ENCODE results near the gene PLPP1. TPM values are rescaled to one million over a fixed set of nuclear protein-coding genes. Genes with fewer than 3 reads are reported as not detected.

Gene PLPP1
- polyA plus RNA-seq, 2 of the 4 experiments (the other 2 are of a cell fraction): 37.7 to 71.6 TPM

GRCh38 chr5:55470282-55470681, 64.5 kb downstream of the PLPP1 start:
- no peak for DNase-seq (ENCODE audit: low read depth in 1 of 2, low spot score in 1 of 2)
- no peak for FAIRE-seq
- ATAC-seq: no peak
- no peak overlapping the region for H3K4me3 ChIP-seq
- no peaks in the 10 kb centered on the region for H3K9me3 ChIP-seq
- WGBS (ENCODE audit: missing lambda C conversion rate): 92% methylated on average over 1 of the region's 1 CpG
- H3K27ac ChIP-seq: no peak overlapping the region
- no peak overlapping the region for H3K4me2 ChIP-seq
- ChIA-PET CTCF (interaction anchor here (0.6 kb wide), 1 partner anchor 14 kb away, joined by 3 read pairs; no protein-coding TSS in a partner anchor), POLR2A (no interaction called here)
- H3K4me1 ChIP-seq: peaks cover 9% of the 10 kb centered on the region; the same call in 2 of the 3 replicates
- TF ChIP-seq CEBPB (IDR thresholded peaks at IDR 0.05) (no peak), ELK1 (IDR thresholded peaks at IDR 0.05; ENCODE audit: low read depth, low read length) (no peak), ZC3H11A (IDR thresholded peaks at IDR 0.05) (no peak), HEYL (CRISPR knock-in tag; IDR thresholded peaks at IDR 0.05) (no peak), EHMT2 (IDR thresholded peaks at IDR 0.05; ENCODE audit: low read depth) (no peak), RARB (CRISPR knock-in tag; IDR thresholded peaks at IDR 0.05) (no peak), ZNF302 (CRISPR knock-in tag; IDR thresholded peaks at IDR 0.05) (no peak), ESRRA (IDR thresholded peaks at IDR 0.05; ENCODE audit: borderline replicate concordance, low read length) (no peak), TP53 (CRISPR knock-in tag; IDR thresholded peaks at IDR 0.05) (no peak), KDM1A (IDR thresholded peaks at IDR 0.05; ENCODE audit: low read depth) (no peak), NPAS2 (CRISPR knock-in tag; IDR thresholded peaks at IDR 0.05; ENCODE audit: borderline replicate concordance) (no peak), FOXS1 (CRISPR knock-in tag; IDR thresholded peaks at IDR 0.05) (no peak), RAD21 (conservative IDR thresholded peaks at IDR 0.05 in 1 of 2, IDR thresholded peaks at IDR 0.05 in 1 of 2) (no peak), CHD2 (IDR thresholded peaks at IDR 0.05; ENCODE audit: low read length, partially characterized antibody) (no peak), FOSB (CRISPR knock-in tag; IDR thresholded peaks at IDR 0.05) (no peak), HOXB5 (CRISPR knock-in tag; IDR thresholded peaks at IDR 0.05) (no peak), MYC (IDR thresholded peaks at IDR 0.05; ENCODE audit: borderline replicate concordance, low read length) (no peak), JUN (IDR thresholded peaks at IDR 0.05) (no peak)
- TF ChIP-seq, protein P1, sequence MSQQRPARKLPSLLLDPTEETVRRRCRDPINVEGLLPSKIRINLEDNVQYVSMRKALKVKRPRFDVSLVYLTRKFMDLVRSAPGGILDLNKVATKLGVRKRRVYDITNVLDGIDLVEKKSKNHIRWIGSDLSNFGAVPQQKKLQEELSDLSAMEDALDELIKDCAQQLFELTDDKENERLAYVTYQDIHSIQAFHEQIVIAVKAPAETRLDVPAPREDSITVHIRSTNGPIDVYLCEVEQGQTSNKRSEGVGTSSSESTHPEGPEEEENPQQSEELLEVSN (IDR thresholded peaks at IDR 0.05; ENCODE audit: borderline replicate concordance, low read depth): no peak
- TF ChIP-seq, protein P2, sequence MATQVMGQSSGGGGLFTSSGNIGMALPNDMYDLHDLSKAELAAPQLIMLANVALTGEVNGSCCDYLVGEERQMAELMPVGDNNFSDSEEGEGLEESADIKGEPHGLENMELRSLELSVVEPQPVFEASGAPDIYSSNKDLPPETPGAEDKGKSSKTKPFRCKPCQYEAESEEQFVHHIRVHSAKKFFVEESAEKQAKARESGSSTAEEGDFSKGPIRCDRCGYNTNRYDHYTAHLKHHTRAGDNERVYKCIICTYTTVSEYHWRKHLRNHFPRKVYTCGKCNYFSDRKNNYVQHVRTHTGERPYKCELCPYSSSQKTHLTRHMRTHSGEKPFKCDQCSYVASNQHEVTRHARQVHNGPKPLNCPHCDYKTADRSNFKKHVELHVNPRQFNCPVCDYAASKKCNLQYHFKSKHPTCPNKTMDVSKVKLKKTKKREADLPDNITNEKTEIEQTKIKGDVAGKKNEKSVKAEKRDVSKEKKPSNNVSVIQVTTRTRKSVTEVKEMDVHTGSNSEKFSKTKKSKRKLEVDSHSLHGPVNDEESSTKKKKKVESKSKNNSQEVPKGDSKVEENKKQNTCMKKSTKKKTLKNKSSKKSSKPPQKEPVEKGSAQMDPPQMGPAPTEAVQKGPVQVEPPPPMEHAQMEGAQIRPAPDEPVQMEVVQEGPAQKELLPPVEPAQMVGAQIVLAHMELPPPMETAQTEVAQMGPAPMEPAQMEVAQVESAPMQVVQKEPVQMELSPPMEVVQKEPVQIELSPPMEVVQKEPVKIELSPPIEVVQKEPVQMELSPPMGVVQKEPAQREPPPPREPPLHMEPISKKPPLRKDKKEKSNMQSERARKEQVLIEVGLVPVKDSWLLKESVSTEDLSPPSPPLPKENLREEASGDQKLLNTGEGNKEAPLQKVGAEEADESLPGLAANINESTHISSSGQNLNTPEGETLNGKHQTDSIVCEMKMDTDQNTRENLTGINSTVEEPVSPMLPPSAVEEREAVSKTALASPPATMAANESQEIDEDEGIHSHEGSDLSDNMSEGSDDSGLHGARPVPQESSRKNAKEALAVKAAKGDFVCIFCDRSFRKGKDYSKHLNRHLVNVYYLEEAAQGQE (IDR thresholded peaks at IDR 0.05): no peak

GRCh38 chr5:55469839-55470238, 64.9 kb downstream of the PLPP1 start:
- FAIRE-seq: no peak
- CTCF ChIA-PET: interaction anchor here (0.6 kb wide), 1 partner anchor 13 kb away, joined by 3 read pairs; no protein-coding TSS in a partner anchor

More at GRCh38 chr5:55469839-55470238, 64.9 kb downstream of the PLPP1 start:
- Histone ChIP-seq H3K27ac (no peak overlapping the region), H3K4me2 (no peak overlapping the region), H3K9me3 (no peaks in the 10 kb centered on the region), H3K4me1 (peaks cover 9% of the 10 kb centered on the region; the same call in 2 of the 3 replicates), H3K4me3 (no peak overlapping the region)
- TF ChIP-seq EHF (CRISPR knock-in tag; IDR thresholded peaks at IDR 0.05) (no peak), USF2 (IDR thresholded peaks at IDR 0.05) (no peak), ZNF302 (CRISPR knock-in tag; IDR thresholded peaks at IDR 0.05) (no peak), MAX (IDR thresholded peaks at IDR 0.05) (no peak), MYC (IDR thresholded peaks at IDR 0.05; ENCODE audit: borderline replicate concordance, low read length) (no peak), PBX3 (IDR thresholded peaks at IDR 0.05) (no peak)
- TF ChIP-seq, protein P3, sequence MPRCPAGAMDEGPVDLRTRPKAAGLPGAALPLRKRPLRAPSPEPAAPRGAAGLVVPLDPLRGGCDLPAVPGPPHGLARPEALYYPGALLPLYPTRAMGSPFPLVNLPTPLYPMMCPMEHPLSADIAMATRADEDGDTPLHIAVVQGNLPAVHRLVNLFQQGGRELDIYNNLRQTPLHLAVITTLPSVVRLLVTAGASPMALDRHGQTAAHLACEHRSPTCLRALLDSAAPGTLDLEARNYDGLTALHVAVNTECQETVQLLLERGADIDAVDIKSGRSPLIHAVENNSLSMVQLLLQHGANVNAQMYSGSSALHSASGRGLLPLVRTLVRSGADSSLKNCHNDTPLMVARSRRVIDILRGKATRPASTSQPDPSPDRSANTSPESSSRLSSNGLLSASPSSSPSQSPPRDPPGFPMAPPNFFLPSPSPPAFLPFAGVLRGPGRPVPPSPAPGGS (IDR thresholded peaks at IDR 0.05): no peak
- ATAC-seq: no peak
- DNase-seq (ENCODE audit: low read depth in 1 of 2, low spot score in 1 of 2): no peak
- POLR2A ChIA-PET: no interaction called here

All from A549 (cell line).